GM13976 (cell line): ENCODE measurements around the gene SGCD.

Experiments used
- DNase-seq: peaks from one replicate; pipeline ENCODE4 v3.0.0; 2012; ENCODE audit warnings: low spot score
- in situ Hi-C: fragments of 300-500 bp; cut with MboI; formaldehyde crosslinking; loops from one replicate; pipeline ENCODE4 v1.12.0; 2022; ENCODE audit warnings: low sequenced_read_pairs, mixed read lengths, inconsistent platforms; ENCODE audit not compliant: unreplicated experiment
- TF ChIP-seq, protein P1 (sequence below): IDR thresholded peaks from 2 replicates; pipeline ENCODE4 v1.5.1; 2012; ENCODE audit warnings: borderline replicate concordance, mild to moderate bottlenecking; ENCODE audit not compliant: insufficient read depth; ENCODE audit errors: extremely low read depth, missing control alignments, control extremely low read depth

Gene SGCD

DNA sequence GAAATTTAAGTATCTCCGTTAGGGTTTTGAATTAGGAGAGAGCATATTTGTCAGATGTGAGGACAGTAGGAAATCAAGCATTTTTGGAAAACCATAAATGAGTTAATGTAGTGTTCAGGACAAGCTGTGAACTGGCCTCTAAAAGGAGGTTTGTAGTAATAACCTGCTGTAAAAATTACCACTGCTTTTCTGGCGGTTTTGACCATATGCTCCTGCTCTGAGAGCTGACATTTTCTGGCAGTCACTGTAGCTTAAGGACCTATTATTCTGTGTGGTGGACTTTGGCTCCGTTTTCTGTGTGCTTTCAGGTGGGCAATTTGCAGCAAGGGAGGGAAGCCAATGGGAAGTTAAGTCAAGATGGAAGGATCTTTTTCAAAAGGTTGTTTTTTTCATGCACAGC is 111.1 kb downstream of the SGCD start:
- in situ Hi-C loops, result no loop called here
- TF ChIP-seq, protein P1, sequence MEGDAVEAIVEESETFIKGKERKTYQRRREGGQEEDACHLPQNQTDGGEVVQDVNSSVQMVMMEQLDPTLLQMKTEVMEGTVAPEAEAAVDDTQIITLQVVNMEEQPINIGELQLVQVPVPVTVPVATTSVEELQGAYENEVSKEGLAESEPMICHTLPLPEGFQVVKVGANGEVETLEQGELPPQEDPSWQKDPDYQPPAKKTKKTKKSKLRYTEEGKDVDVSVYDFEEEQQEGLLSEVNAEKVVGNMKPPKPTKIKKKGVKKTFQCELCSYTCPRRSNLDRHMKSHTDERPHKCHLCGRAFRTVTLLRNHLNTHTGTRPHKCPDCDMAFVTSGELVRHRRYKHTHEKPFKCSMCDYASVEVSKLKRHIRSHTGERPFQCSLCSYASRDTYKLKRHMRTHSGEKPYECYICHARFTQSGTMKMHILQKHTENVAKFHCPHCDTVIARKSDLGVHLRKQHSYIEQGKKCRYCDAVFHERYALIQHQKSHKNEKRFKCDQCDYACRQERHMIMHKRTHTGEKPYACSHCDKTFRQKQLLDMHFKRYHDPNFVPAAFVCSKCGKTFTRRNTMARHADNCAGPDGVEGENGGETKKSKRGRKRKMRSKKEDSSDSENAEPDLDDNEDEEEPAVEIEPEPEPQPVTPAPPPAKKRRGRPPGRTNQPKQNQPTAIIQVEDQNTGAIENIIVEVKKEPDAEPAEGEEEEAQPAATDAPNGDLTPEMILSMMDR, result no peak
- no peak for DNase-seq

DNA sequence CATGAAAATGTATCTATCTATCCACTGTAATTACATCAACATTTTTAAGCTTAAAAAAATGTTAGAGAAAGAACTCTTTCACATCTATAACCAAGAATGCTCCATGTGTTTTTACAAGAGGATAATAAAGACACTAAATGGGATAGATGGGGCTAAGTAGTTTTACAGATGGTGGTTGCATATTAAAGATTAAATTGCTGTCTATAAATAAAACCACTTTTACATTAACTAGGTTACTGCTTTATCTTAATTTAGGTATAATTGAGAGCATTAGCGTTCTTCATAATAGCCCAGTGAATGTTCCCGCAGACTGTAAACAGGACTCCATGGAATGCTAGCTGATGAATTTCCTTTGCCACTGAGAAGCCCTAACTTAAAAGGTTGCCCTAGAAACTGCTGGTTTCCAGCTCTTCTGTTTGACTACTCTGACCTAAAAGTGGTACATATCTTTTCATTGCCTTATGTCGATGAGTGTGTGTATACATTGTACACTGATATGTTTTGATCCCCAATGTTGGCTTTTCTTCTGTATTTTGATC is 117.9 kb downstream of the SGCD start:
- DNase-seq, result no peak
- TF ChIP-seq, protein P1, result no peak
- in situ Hi-C loops, result no loop called here

- DNase-seq, result no peak
- TF ChIP-seq, protein P1, result no peak
- in situ Hi-C loops, result no loop called here
These were observed 119.6 kb downstream of the SGCD start for GRCh38 chr5:156446526-156446925.

- in situ Hi-C loops, result no loop called here
- TF ChIP-seq, protein P1, result no peak
- DNase-seq, result no peak
These were observed 123.8 kb downstream of the SGCD start for GRCh38 chr5:156450778-156451177.

GRCh38 chr5:156451505-156451904 is 124.5 kb downstream of the SGCD start:
- DNase-seq, result no peak
- in situ Hi-C loops, result no loop called here
- TF ChIP-seq, protein P1, result no peak

- TF ChIP-seq, protein P1, result no peak
- in situ Hi-C loops, result no loop called here
- no peak for DNase-seq
These were observed 129.9 kb downstream of the SGCD start for GRCh38 chr5:156456857-156457256.

DNA sequence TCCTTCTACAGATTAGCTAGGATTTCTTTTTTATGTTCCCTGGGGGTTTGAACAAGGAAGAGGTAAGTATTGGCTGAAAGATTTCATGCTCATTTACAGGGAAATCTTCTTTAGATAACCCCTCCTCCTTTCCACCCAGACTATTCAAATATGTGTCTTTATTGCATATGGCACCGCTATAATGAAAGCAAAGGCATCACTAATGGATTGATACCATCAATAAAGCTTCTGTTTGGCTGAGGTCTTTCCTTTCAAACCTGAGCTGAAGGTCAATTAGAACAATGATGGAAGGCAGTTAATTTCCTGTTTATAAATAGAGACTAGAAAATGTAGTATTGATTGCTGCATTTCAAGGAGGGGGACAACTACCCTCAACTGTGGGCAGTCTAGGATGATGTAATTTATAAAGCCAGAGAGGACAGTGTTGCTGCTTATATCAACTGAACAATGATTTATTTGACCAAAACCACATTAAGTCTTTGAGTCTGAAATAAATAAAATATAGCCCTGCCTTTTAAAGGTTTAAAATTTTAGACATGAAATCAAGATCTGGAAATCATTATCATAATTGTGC is 132.9 kb downstream of the SGCD start:
- no peak for DNase-seq
- in situ Hi-C loops, result no loop called here
- TF ChIP-seq, protein P1, result no peak
